Measurements from ENCODE around the gene OS9.
"Not testable (repeated sequence)": the region's sequence is repeated elsewhere in the genome, so short reads cannot be mapped to it uniquely, and the experiment has no call there.

The OS9 gene

DNA sequence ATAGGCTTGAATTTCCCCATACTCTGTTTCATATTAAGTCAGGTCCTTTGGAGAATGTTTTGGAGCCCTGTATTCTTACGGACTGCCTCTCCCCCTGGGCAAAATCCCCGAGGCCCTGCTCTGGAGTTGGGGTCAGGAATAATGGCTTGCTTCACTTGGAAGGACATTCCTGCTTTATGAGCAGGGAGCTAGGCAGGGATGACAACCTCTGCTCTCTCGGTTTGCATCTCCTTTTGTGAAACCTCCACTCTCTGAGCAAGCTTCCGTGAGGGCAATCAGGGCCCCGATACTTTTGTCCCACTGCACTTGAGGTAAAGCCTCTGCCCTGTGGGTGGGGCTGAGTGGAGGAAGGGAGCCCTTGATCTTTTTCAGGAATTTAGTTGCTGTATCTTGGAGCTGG, 19.3 kb downstream of the OS9 start:
- Histone ChIP-seq H3K4me3 (ENCODE audit: low read depth in 1 of 5, low read length in 5 of 5) (no peak overlapping the region), H3K4me1 (ENCODE audit: control insufficient read depth in 5 of 5, insufficient read depth in 5 of 5, low read length in 5 of 5) (no peaks in the 10 kb centered on the region), H3K9ac (ENCODE audit: low read length in 5 of 5) (no peak overlapping the region), H3K9me3 (ENCODE audit: control insufficient read depth in 5 of 5, low read length in 5 of 5) (no peaks in the 10 kb centered on the region), H3K36me3 (ENCODE audit: control insufficient read depth in 5 of 5, insufficient read depth in 5 of 5, low read length in 5 of 5) (peaks cover 12 to 49% (median 35%) of the 10 kb centered on the region in 5 donors), H3K27ac (ENCODE audit: low read depth, low read length) (no peak overlapping the region), H3K27me3 (ENCODE audit: control insufficient read depth in 5 of 5, insufficient read depth in 4 of 5, low read length in 5 of 5) (no peaks in the 10 kb centered on the region)

DNA sequence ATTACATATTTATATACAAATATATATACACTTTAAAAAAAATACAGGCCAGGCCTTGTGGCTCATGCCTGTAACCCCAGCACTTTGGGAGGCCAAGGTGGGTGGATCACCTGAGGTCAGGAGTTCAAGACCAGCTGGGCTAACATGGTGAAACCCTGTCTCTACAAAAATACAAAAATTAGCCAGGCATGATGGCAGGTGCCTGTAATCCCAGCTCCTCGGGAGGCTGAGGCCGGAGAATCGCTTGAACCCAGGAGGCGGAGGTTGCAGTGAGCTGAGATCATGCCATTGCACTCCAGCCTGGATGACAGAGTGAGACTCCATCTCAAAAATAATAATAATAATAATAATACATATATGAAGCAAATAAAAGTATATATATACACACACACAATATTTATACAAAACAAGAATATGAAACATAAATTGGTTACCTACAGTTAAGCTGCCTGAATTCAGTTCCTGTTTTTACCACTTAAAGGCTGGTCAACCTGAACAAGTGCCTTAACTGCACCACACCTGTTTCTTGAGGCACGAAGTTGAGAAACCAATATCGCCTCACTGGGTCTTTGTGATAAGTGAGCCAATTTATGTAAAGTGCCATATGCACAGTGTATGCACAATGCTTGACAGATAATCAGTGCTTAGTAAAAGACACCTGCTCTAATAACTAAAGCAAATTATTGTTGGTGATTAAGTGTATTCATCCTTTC, 21.3 kb downstream of the OS9 start:
- H3K9ac ChIP-seq (ENCODE audit: low read length in 5 of 5); H3K27ac ChIP-seq (ENCODE audit: low read depth, low read length); H3K27me3 ChIP-seq (ENCODE audit: control insufficient read depth in 5 of 5, insufficient read depth in 4 of 5, low read length in 5 of 5); H3K4me3 ChIP-seq (ENCODE audit: low read depth in 1 of 5, low read length in 5 of 5); H3K4me1 ChIP-seq (ENCODE audit: control insufficient read depth in 5 of 5, insufficient read depth in 5 of 5, low read length in 5 of 5); H3K9me3 ChIP-seq (ENCODE audit: control insufficient read depth in 5 of 5, low read length in 5 of 5): not testable (repeated sequence)
- H3K36me3 ChIP-seq (ENCODE audit: control insufficient read depth in 5 of 5, insufficient read depth in 5 of 5, low read length in 5 of 5) = peaks cover 8 to 62% (median 55%) of the 10 kb centered on the region in 5 donors

DNA sequence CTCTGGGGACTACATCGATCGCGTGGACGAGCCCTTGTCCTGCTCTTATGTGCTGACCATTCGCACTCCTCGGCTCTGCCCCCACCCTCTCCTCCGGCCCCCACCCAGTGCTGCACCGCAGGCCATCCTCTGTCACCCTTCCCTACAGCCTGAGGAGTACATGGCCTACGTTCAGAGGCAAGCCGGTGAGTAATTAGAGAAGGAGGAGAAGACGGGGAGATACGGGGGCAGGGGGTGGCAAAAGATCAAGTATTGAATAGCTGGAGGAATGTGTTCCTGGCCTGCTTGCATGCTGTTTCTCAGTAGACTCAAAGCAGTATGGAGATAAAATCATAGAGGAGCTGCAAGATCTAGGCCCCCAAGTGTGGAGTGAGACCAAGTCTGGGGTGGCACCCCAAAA, 21.9 kb downstream of the OS9 start:
- H3K4me1 ChIP-seq (ENCODE audit: control insufficient read depth in 5 of 5, insufficient read depth in 5 of 5, low read length in 5 of 5) = no peaks in the 10 kb centered on the region
- H3K9ac ChIP-seq (ENCODE audit: low read length in 5 of 5) = no peak overlapping the region
- no peaks in the 10 kb centered on the region for H3K27me3 ChIP-seq (ENCODE audit: control insufficient read depth in 5 of 5, insufficient read depth in 4 of 5, low read length in 5 of 5)
- H3K9me3 ChIP-seq (ENCODE audit: control insufficient read depth in 5 of 5, low read length in 5 of 5) = no peaks in the 10 kb centered on the region
- no peak overlapping the region for H3K27ac ChIP-seq (ENCODE audit: low read depth, low read length)
- H3K36me3 ChIP-seq (ENCODE audit: control insufficient read depth in 5 of 5, insufficient read depth in 5 of 5, low read length in 5 of 5) = peaks cover 8 to 68% (median 61%) of the 10 kb centered on the region in 5 donors
- H3K4me3 ChIP-seq (ENCODE audit: low read depth in 1 of 5, low read length in 5 of 5) = no peak overlapping the region

DNA sequence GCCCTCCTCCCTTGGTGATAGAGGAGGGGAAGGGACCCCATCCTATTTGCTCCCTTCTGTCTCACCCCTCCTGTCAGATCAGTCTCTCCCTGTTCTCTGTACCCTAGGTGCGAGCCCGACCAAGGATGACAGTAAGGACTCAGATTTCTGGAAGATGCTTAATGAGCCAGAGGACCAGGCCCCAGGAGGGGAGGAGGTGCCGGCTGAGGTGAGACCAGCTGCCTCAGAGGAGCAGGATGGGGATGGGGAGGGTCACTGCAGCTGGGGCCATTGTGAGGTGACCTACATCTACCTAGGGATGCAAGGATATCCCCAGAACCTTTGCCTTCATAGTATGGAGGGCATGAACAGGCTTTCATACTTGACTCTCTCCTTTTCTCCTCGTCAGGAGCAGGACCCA, 22.4 kb downstream of the OS9 start:
- no peaks in the 10 kb centered on the region for H3K4me1 ChIP-seq (ENCODE audit: control insufficient read depth in 5 of 5, insufficient read depth in 5 of 5, low read length in 5 of 5)
- H3K27me3 ChIP-seq (ENCODE audit: control insufficient read depth in 5 of 5, insufficient read depth in 4 of 5, low read length in 5 of 5) = no peaks in the 10 kb centered on the region
- no peak overlapping the region for H3K27ac ChIP-seq (ENCODE audit: low read depth, low read length)
- H3K4me3 ChIP-seq (ENCODE audit: low read depth in 1 of 5, low read length in 5 of 5) = no peak overlapping the region
- H3K9ac ChIP-seq (ENCODE audit: low read length in 5 of 5) = no peak overlapping the region
- peaks cover 8 to 73% (median 66%) of the 10 kb centered on the region in 5 donors for H3K36me3 ChIP-seq (ENCODE audit: control insufficient read depth in 5 of 5, insufficient read depth in 5 of 5, low read length in 5 of 5)
- H3K9me3 ChIP-seq (ENCODE audit: control insufficient read depth in 5 of 5, low read length in 5 of 5) = no peaks in the 10 kb centered on the region

DNA sequence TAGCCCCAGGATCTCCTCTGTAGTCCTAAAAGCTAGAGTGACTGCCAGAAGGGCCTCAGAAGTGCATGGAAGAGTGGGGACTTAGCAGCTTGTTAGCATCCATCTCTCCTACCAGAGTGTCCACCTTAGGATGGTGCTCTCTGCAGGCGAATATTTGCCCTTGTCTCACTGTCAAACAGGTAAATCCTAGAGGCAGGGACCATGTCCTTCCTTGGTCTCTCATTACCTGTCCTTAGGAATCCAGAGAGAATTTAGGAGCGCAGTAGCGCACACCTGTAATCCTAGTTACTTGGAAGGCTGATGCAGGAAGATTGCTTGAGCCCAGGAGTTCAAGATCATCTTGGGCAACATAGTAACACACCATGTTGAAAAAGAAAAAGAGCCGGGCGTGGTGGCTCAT, 23.2 kb downstream of the OS9 start:
- no peak overlapping the region for H3K27ac ChIP-seq (ENCODE audit: low read depth, low read length)
- no peaks in the 10 kb centered on the region for H3K27me3 ChIP-seq (ENCODE audit: control insufficient read depth in 5 of 5, insufficient read depth in 4 of 5, low read length in 5 of 5)
- H3K9me3 ChIP-seq (ENCODE audit: control insufficient read depth in 5 of 5, low read length in 5 of 5) = no peaks in the 10 kb centered on the region
- H3K9ac ChIP-seq (ENCODE audit: low read length in 5 of 5) = no peak overlapping the region
- no peaks in the 10 kb centered on the region for H3K4me1 ChIP-seq (ENCODE audit: control insufficient read depth in 5 of 5, insufficient read depth in 5 of 5, low read length in 5 of 5)
- H3K4me3 ChIP-seq (ENCODE audit: low read depth in 1 of 5, low read length in 5 of 5) = no peak overlapping the region
- peaks cover 8 to 79% (median 71%) of the 10 kb centered on the region in 5 donors for H3K36me3 ChIP-seq (ENCODE audit: control insufficient read depth in 5 of 5, insufficient read depth in 5 of 5, low read length in 5 of 5)

DNA sequence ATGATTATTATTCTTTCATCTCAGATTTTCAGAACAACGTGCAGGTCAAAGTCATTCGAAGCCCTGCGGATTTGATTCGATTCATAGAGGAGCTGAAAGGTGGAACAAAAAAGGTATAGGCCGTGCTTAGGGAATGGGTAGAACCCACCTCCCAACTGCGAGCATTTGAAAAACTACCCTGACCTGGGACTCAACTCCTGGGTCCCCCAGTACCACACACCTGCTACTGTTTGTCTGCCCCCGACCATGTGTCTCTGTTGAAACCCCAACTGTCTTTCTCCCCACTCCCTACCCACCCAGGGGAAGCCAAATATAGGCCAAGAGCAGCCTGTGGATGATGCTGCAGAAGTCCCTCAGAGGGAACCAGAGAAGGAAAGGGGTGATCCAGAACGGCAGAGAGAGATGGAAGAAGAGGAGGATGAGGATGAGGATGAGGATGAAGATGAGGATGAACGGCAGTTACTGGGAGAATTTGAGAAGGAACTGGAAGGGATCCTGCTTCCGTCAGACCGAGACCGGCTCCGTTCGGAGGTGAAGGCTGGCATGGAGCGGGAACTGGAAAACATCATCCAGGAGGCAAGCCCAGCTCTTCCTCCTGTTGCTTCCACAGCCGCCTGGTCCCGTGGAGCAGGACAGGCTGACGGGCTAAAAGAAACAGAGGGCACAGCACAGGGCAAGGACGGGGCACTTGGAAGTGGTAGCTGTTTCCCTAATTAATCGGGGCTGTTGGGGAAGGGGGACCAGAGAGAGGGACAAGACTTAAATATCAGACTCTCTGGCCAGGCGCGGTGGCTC, 24.1 kb downstream of the OS9 start:
- Histone ChIP-seq H3K36me3 (ENCODE audit: control insufficient read depth in 5 of 5, insufficient read depth in 5 of 5, low read length in 5 of 5) (peaks cover 8 to 75% (median 69%) of the 10 kb centered on the region in 5 donors), H3K9ac (ENCODE audit: low read length in 5 of 5) (no peak overlapping the region), H3K9me3 (ENCODE audit: control insufficient read depth in 5 of 5, low read length in 5 of 5) (no peaks in the 10 kb centered on the region), H3K27ac (ENCODE audit: low read depth, low read length) (no peak overlapping the region), H3K27me3 (ENCODE audit: control insufficient read depth in 5 of 5, insufficient read depth in 4 of 5, low read length in 5 of 5) (no peaks in the 10 kb centered on the region), H3K4me1 (ENCODE audit: control insufficient read depth in 5 of 5, insufficient read depth in 5 of 5, low read length in 5 of 5) (no peaks in the 10 kb centered on the region), H3K4me3 (ENCODE audit: low read depth in 1 of 5, low read length in 5 of 5) (no peak overlapping the region)

DNA sequence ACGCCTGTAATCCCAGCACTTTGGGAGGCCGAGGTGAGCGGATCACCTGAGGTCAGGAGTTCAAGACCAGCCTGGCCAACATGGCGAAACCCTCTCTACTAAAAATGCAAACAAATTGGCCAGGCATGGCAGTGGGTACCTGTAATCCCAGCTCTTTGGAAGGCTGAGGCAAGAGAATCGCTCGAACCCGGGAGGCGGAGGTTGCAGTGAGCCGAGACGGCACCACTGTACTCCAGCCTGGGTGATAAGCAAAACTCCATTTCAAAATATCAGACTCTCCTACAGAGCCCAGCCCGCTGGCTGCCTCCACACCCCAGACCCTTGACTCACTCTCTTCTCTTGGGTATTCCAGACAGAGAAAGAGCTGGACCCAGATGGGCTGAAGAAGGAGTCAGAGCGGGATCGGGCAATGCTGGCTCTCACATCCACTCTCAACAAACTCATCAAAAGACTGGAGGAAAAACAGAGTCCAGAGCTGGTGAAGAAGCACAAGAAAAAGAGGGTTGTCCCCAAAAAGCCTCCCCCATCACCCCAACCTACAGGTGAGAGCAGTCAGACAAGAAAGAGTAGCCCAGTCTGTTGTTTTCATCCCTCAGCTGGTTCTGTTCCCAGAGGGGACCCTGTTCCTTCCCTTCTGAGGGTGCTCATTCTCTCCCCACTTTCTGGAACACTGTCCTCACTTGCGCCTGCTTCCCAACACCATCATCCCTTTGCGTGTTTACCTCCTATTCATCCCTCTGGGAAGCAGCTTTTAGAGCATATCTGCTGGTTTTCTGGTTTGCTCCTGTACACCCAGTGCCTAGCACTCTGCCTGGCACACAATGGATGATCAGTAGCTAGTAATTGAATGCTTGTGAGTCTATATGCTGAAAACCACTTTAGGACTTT, 25.0 kb downstream of the OS9 start:
- Histone ChIP-seq H3K9me3 (ENCODE audit: control insufficient read depth in 5 of 5, low read length in 5 of 5) (no peaks in the 10 kb centered on the region), H3K4me3 (ENCODE audit: low read depth in 1 of 5, low read length in 5 of 5) (no peak overlapping the region), H3K27me3 (ENCODE audit: control insufficient read depth in 5 of 5, insufficient read depth in 4 of 5, low read length in 5 of 5) (no peaks in the 10 kb centered on the region), H3K4me1 (ENCODE audit: control insufficient read depth in 5 of 5, insufficient read depth in 5 of 5, low read length in 5 of 5) (no peaks in the 10 kb centered on the region), H3K36me3 (ENCODE audit: control insufficient read depth in 5 of 5, insufficient read depth in 5 of 5, low read length in 5 of 5) (peaks cover 8 to 75% (median 69%) of the 10 kb centered on the region in 5 donors), H3K27ac (ENCODE audit: low read depth, low read length) (no peak overlapping the region), H3K9ac (ENCODE audit: low read length in 5 of 5) (no peak overlapping the region)

DNA sequence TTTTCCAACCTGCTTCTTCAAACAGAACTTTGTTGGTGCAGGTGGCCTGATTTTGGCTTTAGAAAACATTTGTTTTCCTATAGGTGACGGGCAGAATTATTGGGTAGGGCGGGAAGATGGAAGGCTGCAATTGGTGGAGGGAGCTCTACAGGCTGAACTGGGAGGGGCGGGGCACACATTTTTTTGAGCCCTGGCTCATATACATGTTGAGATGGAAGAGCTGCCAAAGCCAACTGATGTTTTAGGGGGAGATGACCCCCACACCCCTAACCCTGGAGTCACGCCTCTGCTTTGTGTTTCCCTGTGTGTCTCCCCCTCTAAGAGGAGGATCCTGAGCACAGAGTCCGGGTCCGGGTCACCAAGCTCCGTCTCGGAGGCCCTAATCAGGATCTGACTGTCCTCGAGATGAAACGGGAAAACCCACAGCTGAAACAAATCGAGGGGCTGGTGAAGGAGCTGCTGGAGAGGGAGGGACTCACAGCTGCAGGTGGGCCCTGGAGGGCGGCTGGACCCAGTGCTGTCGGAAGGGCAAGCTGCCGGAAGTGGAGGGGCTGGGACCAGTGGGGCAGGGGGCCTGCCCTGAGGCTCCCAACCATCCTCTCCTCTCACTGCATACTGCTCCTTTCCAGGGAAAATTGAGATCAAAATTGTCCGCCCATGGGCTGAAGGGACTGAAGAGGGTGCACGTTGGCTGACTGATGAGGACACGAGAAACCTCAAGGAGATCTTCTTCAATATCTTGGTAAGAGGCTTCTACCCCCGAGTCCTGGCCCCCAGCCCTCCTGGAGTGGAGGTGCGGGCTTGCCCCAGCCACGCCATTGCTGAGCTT, 26.1 kb downstream of the OS9 start:
- no peaks in the 10 kb centered on the region for H3K4me1 ChIP-seq (ENCODE audit: control insufficient read depth in 5 of 5, insufficient read depth in 5 of 5, low read length in 5 of 5)
- H3K9ac ChIP-seq (ENCODE audit: low read length in 5 of 5) = no peak overlapping the region
- H3K27me3 ChIP-seq (ENCODE audit: control insufficient read depth in 5 of 5, insufficient read depth in 4 of 5, low read length in 5 of 5) = no peaks in the 10 kb centered on the region
- H3K27ac ChIP-seq (ENCODE audit: low read depth, low read length) = no peak overlapping the region
- H3K9me3 ChIP-seq (ENCODE audit: control insufficient read depth in 5 of 5, low read length in 5 of 5) = no peaks in the 10 kb centered on the region
- H3K36me3 ChIP-seq (ENCODE audit: control insufficient read depth in 5 of 5, insufficient read depth in 5 of 5, low read length in 5 of 5) = peaks cover 8 to 67% (median 65%) of the 10 kb centered on the region in 5 donors
- H3K4me3 ChIP-seq (ENCODE audit: low read depth in 1 of 5, low read length in 5 of 5) = no peak overlapping the region
